Endodermal cell (in vitro differentiated cells): Measurements from ENCODE around the gene MACROD2. TPM values are rescaled to one million over a fixed set of nuclear protein-coding genes. Genes with fewer than 3 reads are reported as not detected.

ENCODE experiments used
- DNase-seq: peaks from one replicate; pipeline ENCODE4 v3.0.0-alpha.2; 2017
- H3K27ac ChIP-seq: 2 replicates; pipeline ENCODE4 v1.5.1; 2013; ENCODE audit warnings: mild to moderate bottlenecking, low read depth, low read length, moderate library complexity
- H3K27me3 ChIP-seq: 2 replicates; pipeline ENCODE4 v1.6.1; 2013; ENCODE audit warnings: mild to moderate bottlenecking, low read length, moderate library complexity; ENCODE audit not compliant: insufficient read depth, control insufficient read depth, poor library complexity, severe bottlenecking
- H3K36me3 ChIP-seq: 2 replicates; pipeline ENCODE4 v1.7.0; 2013; ENCODE audit warnings: mild to moderate bottlenecking, low read length, moderate library complexity; ENCODE audit not compliant: control insufficient read depth, insufficient read depth
- H3K4me1 ChIP-seq: one replicate; pipeline ENCODE4 v1.7.0; 2013; ENCODE audit warnings: low read length; ENCODE audit not compliant: control insufficient read depth, insufficient read depth
- H3K4me3 ChIP-seq: 2 replicates; pipeline ENCODE4 v1.5.1; 2013; ENCODE audit warnings: mild to moderate bottlenecking, low read length, moderate library complexity
- H3K9ac ChIP-seq: 2 replicates; pipeline ENCODE4 v1.6.1; 2013; ENCODE audit warnings: mild to moderate bottlenecking, low read length, moderate library complexity; ENCODE audit not compliant: poor library complexity, severe bottlenecking; ENCODE audit errors: extremely low read depth
- H3K9me3 ChIP-seq: 2 replicates; pipeline ENCODE4 v1.6.1; 2013; ENCODE audit warnings: mild to moderate bottlenecking, low read length, moderate library complexity; ENCODE audit not compliant: control insufficient read depth
- H3K27ac Mint-ChIP-seq: 2 replicates; pipeline ENCODE4 v1.8.0; 2020; ENCODE audit warnings: mixed read lengths
- H3K27me3 Mint-ChIP-seq: 2 replicates; pipeline ENCODE4 v1.8.0; 2021; ENCODE audit warnings: mild to moderate bottlenecking, mixed read lengths; ENCODE audit not compliant: insufficient read depth
- H3K36me3 Mint-ChIP-seq: 2 replicates; pipeline ENCODE4 v1.8.0; 2020; ENCODE audit warnings: low read depth, mixed read lengths
- H3K4me1 Mint-ChIP-seq: 2 replicates; pipeline ENCODE4 v1.8.0; 2020; ENCODE audit warnings: mixed read lengths
- H3K4me3 Mint-ChIP-seq: 2 replicates; pipeline ENCODE4 v1.8.0; 2020; ENCODE audit warnings: mild to moderate bottlenecking, moderate library complexity, mixed read lengths
- H3K9me3 Mint-ChIP-seq: 2 replicates; pipeline ENCODE4 v1.8.0; 2020; ENCODE audit warnings: mild to moderate bottlenecking, mixed read lengths
- CTCF ChIP-seq: fragments of 200-600 bp; sonication (generic); conservative IDR thresholded peaks from 2 replicates; pipeline ENCODE4 v1.5.0; 2021; ENCODE audit warnings: antibody characterized with exemption, mild to moderate bottlenecking
- WGBS, 2 experiments: methylation state at CpG; one replicate each; pipeline versions ENCODE4 v1.1.5 to v1.1.7; 2013; ENCODE audit warnings: missing lambda C conversion rate in 2 of 2, mixed read lengths in 1 of 2; ENCODE audit not compliant: insufficient coverage in 1 of 2, insufficient read length in 1 of 2; 5-methylcytosine and 5-hydroxymethylcytosine counted together
- total RNA-seq, 2 donors: library from RNA; stranded (reverse); fragmentation: NEBNext Ultra II Directional in 1 of 2; extraction: Animal tissue kit (Norgen Biotek cat#: 25700) in 1 of 2; gene quantifications; 2 replicates in 1 of 2; 3 replicates in 1 of 2; pipeline ENCODE4 v1.2.1, GENCODE V29; 2021

MACROD2 gene
- total RNA-seq, 2 donors from 2014 or later: 2.3 to 4.8 TPM

GRCh38 chr20:14914633-14915032 lies 919.3 kb downstream of the MACROD2 start:
- 87 to 100% methylated on average over 1 to 2 of the region's 2 CpGs for WGBS, 2 experiments
- Histone ChIP-seq H3K4me1 (peaks cover 11% of the 10 kb centered on the region), H3K36me3 (no peaks in the 10 kb centered on the region), H3K4me3 (no peak overlapping the region), H3K27me3 (peaks cover 40% of the 10 kb centered on the region), H3K9me3 (no peaks in the 10 kb centered on the region), H3K27ac (no peak overlapping the region), H3K9ac (no peak overlapping the region)
- Mint-ChIP-seq H3K27me3 (peaks cover 49% of the 10 kb centered on the region), H3K4me3 (no peak overlapping the region), H3K4me1 (peaks cover 19% of the 10 kb centered on the region), H3K27ac (no peak overlapping the region), H3K9me3 (no peaks in the 10 kb centered on the region), H3K36me3 (no peaks in the 10 kb centered on the region)
- DNase-seq: no peak
- no peak for TF ChIP-seq CTCF

- no peak overlapping the region for H3K27ac ChIP-seq
- no peak overlapping the region for H3K27ac Mint-ChIP-seq
- H3K27me3 ChIP-seq: peaks cover 44% of the 10 kb centered on the region
- no peaks in the 10 kb centered on the region for H3K36me3 ChIP-seq
- H3K4me3 ChIP-seq: no peak overlapping the region
- no peak overlapping the region for H3K4me3 Mint-ChIP-seq
- peaks cover 14% of the 10 kb centered on the region for H3K4me1 ChIP-seq
- no peak for TF ChIP-seq CTCF
- no peak for DNase-seq
- no peaks in the 10 kb centered on the region for H3K9me3 Mint-ChIP-seq
- H3K9me3 ChIP-seq: no peaks in the 10 kb centered on the region
- H3K4me1 Mint-ChIP-seq: peaks cover 25% of the 10 kb centered on the region
- no peak overlapping the region for H3K9ac ChIP-seq
- peaks cover 55% of the 10 kb centered on the region for H3K27me3 Mint-ChIP-seq
- H3K36me3 Mint-ChIP-seq: no peaks in the 10 kb centered on the region
- 71 to 88% methylated on average over 2 to 8 of the region's 8 CpGs for WGBS, 2 experiments
These were observed 920.0 kb downstream of the MACROD2 start for GRCh38 chr20:14915356-14915755.

- Mint-ChIP-seq H3K27ac (no peak overlapping the region), H3K4me3 (no peak overlapping the region), H3K4me1 (peaks cover 25% of the 10 kb centered on the region), H3K27me3 (peaks cover 60% of the 10 kb centered on the region), H3K9me3 (no peaks in the 10 kb centered on the region), H3K36me3 (no peaks in the 10 kb centered on the region)
- Histone ChIP-seq H3K27ac (no peak overlapping the region), H3K27me3 (peaks cover 54% of the 10 kb centered on the region), H3K9ac (no peak overlapping the region), H3K36me3 (no peaks in the 10 kb centered on the region), H3K9me3 (no peaks in the 10 kb centered on the region), H3K4me1 (peaks cover 14% of the 10 kb centered on the region), H3K4me3 (no peak overlapping the region)
- TF ChIP-seq CTCF: no peak
- no peak for DNase-seq
- 91 to 94% methylated on average over 3 to 4 of the region's 4 CpGs for WGBS, 2 experiments
These were observed 921.1 kb downstream of the MACROD2 start for GRCh38 chr20:14916360-14916920.
